B cell (primary cell): ENCODE measurements around the gene RASGEF1C. TPM values are rescaled to one million over a fixed set of nuclear protein-coding genes. Genes with fewer than 3 reads are reported as not detected.

Experiments
- ATAC-seq: fragments of 200-7000 bp; cut with Tn5 transposase; one replicate; pipeline ENCODE4 v1.10.0; 2021; ENCODE audit warnings: low read depth, mild to moderate bottlenecking, moderate number of reproducible peaks, moderate library complexity
- CTCF ChIA-PET: fragments of 350-600 bp; sonication (Branson Sonifier 250); formaldehyde crosslinking; loops from one replicate; lab custom pipeline; 2021; ENCODE audit warnings: antibody characterized with exemption, inconsistent platforms; lab: Charles Lee
- POLR2A ChIA-PET: fragments of 350-600 bp; sonication (Branson Sonifier 250); formaldehyde crosslinking; loops from one replicate; lab custom pipeline; 2021; ENCODE audit warnings: antibody characterized with exemption; lab: Charles Lee
- DNase-seq: peaks from one replicate; pipeline ENCODE4 v3.0.0; 2013
- H2AFZ ChIP-seq: 2 replicates; pipeline ENCODE4 v1.6.1; 2012; ENCODE audit warnings: mild to moderate bottlenecking, low read depth, low read length; ENCODE audit not compliant: insufficient read depth, poor library complexity, severe bottlenecking
- H3K27ac ChIP-seq, 2 donors: 1 replicate in 1 of 2; 2 replicates in 1 of 2; pipeline ENCODE4 v1.5.1; 2012 to 2013; ENCODE audit warnings: low read length in 2 of 2, mild to moderate bottlenecking in 2 of 2, moderate library complexity in 1 of 2
- H3K27me3 ChIP-seq, 4 experiments: fragments of 200-600 bp in 1 of 4; sonication (generic) in 1 of 4; replicated peaks in 1 of 4; 1 replicate in 2 of 4; 2 replicates in 2 of 4; pipeline versions ENCODE4 v1.6.1 to v1.7.0; 2013 to 2016; ENCODE audit warnings: low read length in 3 of 4, mild to moderate bottlenecking in 2 of 4, mixed read lengths in 1 of 4, moderate library complexity in 1 of 4; ENCODE audit not compliant: insufficient read depth in 4 of 4, control insufficient read depth in 3 of 4; ENCODE audit errors: control extremely low read depth in 1 of 4
- H3K36me3 ChIP-seq, 2 experiments: replicated peaks in 1 of 2; 1 replicate in 1 of 2; 2 replicates in 1 of 2; pipeline versions ENCODE4 v1.6.1 to v1.7.1; 2013; ENCODE audit warnings: low read length in 1 of 2; ENCODE audit not compliant: insufficient read depth in 2 of 2, control insufficient read depth in 1 of 2; ENCODE audit errors: control extremely low read depth in 1 of 2, extremely low read depth in 1 of 2
- H3K4me1 ChIP-seq, 2 donors: fragments of 200-600 bp in 1 of 2; sonication (generic) in 1 of 2; 1 replicate in 1 of 2; 2 replicates in 1 of 2; pipeline versions ENCODE4 v1.5.1 to v1.6.1; 2013 to 2017; ENCODE audit warnings: low read length in 2 of 2; ENCODE audit not compliant: control insufficient read depth in 2 of 2, insufficient read depth in 2 of 2
- H3K4me2 ChIP-seq: replicated peaks from 2 replicates; pipeline ENCODE3; 2012; ENCODE audit warnings: mild to moderate bottlenecking, low read depth, low read length; ENCODE audit not compliant: poor library complexity, severe bottlenecking
- H3K4me3 ChIP-seq, 5 experiments: fragments of 200-600 bp in 1 of 5; sonication (generic) in 1 of 5; 1 replicate in 3 of 5; 2 replicates in 2 of 5; pipeline versions ENCODE4 v1.5.1 to v1.7.0; 2011 to 2016; ENCODE audit warnings: low read length in 4 of 5, mild to moderate bottlenecking in 4 of 5, low read depth in 2 of 5, control low read depth in 1 of 5, moderate library complexity in 1 of 5; ENCODE audit not compliant: insufficient read depth in 1 of 5; ENCODE audit errors: control extremely low read depth in 1 of 5, extremely low read depth in 1 of 5
- H3K79me2 ChIP-seq: fragments of 200-600 bp; sonication (generic); one replicate; pipeline ENCODE4 v1.6.0; 2016; ENCODE audit warnings: low read length; ENCODE audit not compliant: control insufficient read depth, insufficient read depth
- H3K9ac ChIP-seq: fragments of 200-600 bp; sonication (generic); 2 replicates; pipeline ENCODE4 v1.6.1; 2017; ENCODE audit warnings: mild to moderate bottlenecking, low read length, moderate library complexity
- H3K9me3 ChIP-seq, 3 donors: one replicate each; pipeline versions ENCODE4 v1.6.1 to v1.7.1; 2013; ENCODE audit warnings: low read length in 2 of 3; ENCODE audit not compliant: control insufficient read depth in 2 of 3, insufficient read depth in 1 of 3; ENCODE audit errors: control extremely low read depth in 1 of 3
- H4K20me1 ChIP-seq: 2 replicates; pipeline ENCODE4 v1.6.0; 2012; ENCODE audit warnings: mild to moderate bottlenecking, low read length; ENCODE audit not compliant: insufficient read depth, control insufficient read depth, poor library complexity, severe bottlenecking
- H3K27ac Mint-ChIP-seq: one replicate; pipeline ENCODE4 v1.8.0; 2021; ENCODE audit warnings: mixed read lengths
- H3K27me3 Mint-ChIP-seq: one replicate; pipeline ENCODE4 v1.8.0; 2021; ENCODE audit warnings: mixed read lengths
- H3K4me1 Mint-ChIP-seq: one replicate; pipeline ENCODE4 v1.8.0; 2021; ENCODE audit warnings: mixed read lengths
- H3K4me3 Mint-ChIP-seq: one replicate; pipeline ENCODE4 v1.8.0; 2021; ENCODE audit warnings: mixed read lengths
- H3K9me3 Mint-ChIP-seq: one replicate; pipeline ENCODE4 v1.8.0; 2022; ENCODE audit warnings: mixed read lengths; ENCODE audit not compliant: insufficient read depth
- CTCF ChIP-seq: fragments of 200-600 bp; IDR thresholded peaks from one replicate; pipeline ENCODE4 v1.8.0; 2022; ENCODE audit warnings: antibody characterized with exemption, mild to moderate bottlenecking
- EZH2 ChIP-seq: IDR thresholded peaks from 2 replicates; pipeline ENCODE4 v1.6.1; 2012; ENCODE audit warnings: borderline replicate concordance, low read depth, mild to moderate bottlenecking, moderate library complexity, low read length; ENCODE audit not compliant: insufficient read depth, poor library complexity, severe bottlenecking
- WGBS: methylation state at CpG from one replicate; pipeline ENCODE4 v1.1.5; 2013; ENCODE audit warnings: missing lambda C conversion rate; ENCODE audit not compliant: insufficient coverage; 5-methylcytosine and 5-hydroxymethylcytosine counted together
- intact Hi-C: fragments of 100-400 bp; cut with micrococcal nuclease; formaldehyde crosslinking; loops from one replicate; pipeline ENCODE4 v1.10.0; 2022
- polyA plus RNA-seq: library from polyadenylated mRNA; depleted of rRNA; stranded (reverse); fragments of >200 nt; gene quantifications from 2 replicates; pipeline ENCODE4 v1.2.3, GENCODE V29; 2012
- total RNA-seq, 2 donors: library from RNA; stranded (reverse); fragments of 120-200 nt in 1 of 2; gene quantifications; 1 replicate in 1 of 2; 2 replicates in 1 of 2; pipeline versions ENCODE4 v1.2.3 to v1.2.4, GENCODE V29; 2013 to 2022

The RASGEF1C gene
- total and polyA plus RNA-seq, 2 donors (not counting 1 experiment from before 2014, with no cell fraction given), result not detected

- Mint-ChIP-seq H3K27me3 (no peaks in the 10 kb centered on the region), H3K4me3 (no peak overlapping the region), H3K9me3 (no peaks in the 10 kb centered on the region), H3K4me1 (peaks cover 30% of the 10 kb centered on the region), H3K27ac (no peak overlapping the region)
- Histone ChIP-seq H3K9me3 (peaks cover 0 to 5% (median 0%) of the 10 kb centered on the region in 3 donors), H3K27me3 (no peaks in the 10 kb centered on the region), H4K20me1 (no peaks in the 10 kb centered on the region), H3K79me2 (peaks cover 15% of the 10 kb centered on the region), H3K27ac (no peak overlapping the region), H3K4me2 (no peak overlapping the region), H3K4me3 (no peak overlapping the region), H3K4me1 (peaks cover 25 to 30% of the 10 kb centered on the region in 2 donors), H2AFZ (no peak overlapping the region), H3K36me3 (no peaks in the 10 kb centered on the region), H3K9ac (no peak overlapping the region)
- DNase-seq (no peak), ATAC-seq (no peak)
- intact Hi-C loops, result no loop called here
- CTCF ChIA-PET, result interaction anchor here (0.5 kb wide), 1 partner anchor 322 kb away, joined by 3 read pairs; no protein-coding TSS in a partner anchor
- no peak for TF ChIP-seq CTCF
- no peak for TF ChIP-seq EZH2
- WGBS, result 78% methylated on average over 1 of the region's 4 CpGs
- POLR2A ChIA-PET, result no interaction called here
Measured at GRCh38 chr5:180067986-180068385, 141.0 kb downstream of the RASGEF1C start.

- Histone ChIP-seq H3K79me2 (peaks cover 33% of the 10 kb centered on the region), H4K20me1 (peaks cover 15% of the 10 kb centered on the region), H3K4me1 (no peaks in the 10 kb centered on the region), H3K9me3 (no peaks in the 10 kb centered on the region), H2AFZ (no peak overlapping the region), H3K27ac (no peak overlapping the region), H3K36me3 (no peaks in the 10 kb centered on the region), H3K4me2 (no peak overlapping the region), H3K27me3 (no peaks in the 10 kb centered on the region), H3K9ac (no peak overlapping the region), H3K4me3 (no peak overlapping the region)
- Mint-ChIP-seq H3K27me3 (no peaks in the 10 kb centered on the region), H3K9me3 (no peaks in the 10 kb centered on the region), H3K4me1 (peaks cover 2% of the 10 kb centered on the region), H3K4me3 (no peak overlapping the region), H3K27ac (no peak overlapping the region)
- ChIA-PET CTCF (no interaction called here), POLR2A (no interaction called here)
- TF ChIP-seq CTCF (no peak), EZH2 (no peak)
- intact Hi-C loops, result no loop called here
- DNase-seq (no peak), ATAC-seq (no peak)
- WGBS, result 96% methylated on average over 5 of the region's 7 CpGs
Measured at GRCh38 chr5:180060192-180060591, 148.8 kb downstream of the RASGEF1C start.
